Stimulated activated naive B cell treated with anti-CD40 and anti-IgM and Interleukin-4, amounts not matched to agents 10 μg/mL and 1 μg/mL and 100 μg/mL, for 72 hours (primary cell): ENCODE results near the gene LRFN3.

Source experiments
- ATAC-seq, 2 donors: fragments of 150-1000 bp; cut with Tn5 transposase; replicated peaks; 2 replicates each; pipeline ENCODE4 v1.10.0; 2021; ENCODE audit warnings: moderate library complexity in 1 of 2
- DNase-seq: peaks from one replicate; pipeline ENCODE4 v3.0.0; 2021
- H3K27ac Mint-ChIP-seq: one replicate; pipeline ENCODE4 v1.8.0; 2022; ENCODE audit warnings: mild to moderate bottlenecking, mixed read lengths
- H3K27me3 Mint-ChIP-seq, 2 donors: one replicate each; pipeline ENCODE4 v1.8.0; 2022; ENCODE audit warnings: mixed read lengths in 2 of 2
- H3K36me3 Mint-ChIP-seq, 2 donors: one replicate each; pipeline ENCODE4 v1.8.0; 2022; ENCODE audit warnings: mixed read lengths in 2 of 2, mild to moderate bottlenecking in 1 of 2
- H3K4me1 Mint-ChIP-seq, 2 donors: one replicate each; pipeline ENCODE4 v1.8.0; 2022; ENCODE audit warnings: mixed read lengths in 2 of 2, mild to moderate bottlenecking in 1 of 2
- H3K4me3 Mint-ChIP-seq, 2 donors: one replicate each; pipeline ENCODE4 v1.8.0; 2022; ENCODE audit warnings: mild to moderate bottlenecking in 2 of 2, mixed read lengths in 2 of 2, moderate library complexity in 1 of 2
- H3K9me3 Mint-ChIP-seq, 2 donors: one replicate each; pipeline ENCODE4 v1.8.0; 2022; ENCODE audit warnings: mixed read lengths in 2 of 2, mild to moderate bottlenecking in 1 of 2

The LRFN3 gene

DNA sequence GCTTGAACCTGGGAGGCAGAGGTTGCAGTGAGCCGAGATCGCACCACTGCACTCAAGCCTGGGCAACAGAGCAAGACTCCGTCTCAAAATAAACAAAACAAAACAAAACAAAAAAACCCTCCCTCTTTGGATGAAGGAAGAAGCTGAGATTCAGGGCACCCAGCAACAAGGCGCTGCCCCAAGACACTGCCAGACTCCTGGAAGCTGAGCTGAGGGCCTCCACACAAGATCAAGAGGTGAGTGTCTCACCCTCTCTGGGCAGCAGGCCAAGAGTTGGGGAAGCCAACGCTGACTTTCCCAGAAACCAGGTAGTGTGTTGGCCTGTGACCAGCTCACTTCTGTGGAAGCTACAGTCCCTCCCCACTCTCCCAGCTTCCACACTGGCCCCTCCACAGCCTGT is 24.4 kb upstream of the LRFN3 start:
- peak; percentile 7 to 8 for ATAC-seq
- Mint-ChIP-seq H3K4me3 (peak overlapping the region; percentile 64 to 71), H3K36me3 (no peaks in the 10 kb centered on the region), H3K9me3 (no peaks in the 10 kb centered on the region), H3K27me3 (no peaks in the 10 kb centered on the region), H3K4me1 (peaks cover 43 to 87% of the 10 kb centered on the region in 2 donors), H3K27ac (peak overlapping the region; percentile 84)
- DNase-seq: peak; percentile 54

DNA sequence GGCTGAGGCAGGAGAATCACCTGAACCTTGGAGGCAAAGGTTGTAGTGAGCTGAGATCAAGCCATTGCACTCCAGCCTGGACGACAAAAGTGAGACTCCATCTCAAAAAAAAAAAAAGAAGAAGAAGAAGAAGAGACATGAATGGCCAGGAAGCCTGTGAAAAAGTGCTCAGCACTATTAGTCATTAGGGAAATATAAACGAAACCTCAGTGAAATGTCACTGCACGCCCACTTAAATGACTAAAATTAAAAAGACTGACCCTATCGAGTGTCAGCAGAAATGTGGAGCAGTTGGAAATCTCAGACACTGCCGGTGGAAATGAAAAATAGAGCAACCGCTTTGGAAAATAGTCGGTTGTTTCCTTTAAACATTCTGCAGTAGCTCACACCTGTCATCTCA is 22.6 kb upstream of the LRFN3 start:
- H3K27me3 Mint-ChIP-seq: no peaks in the 10 kb centered on the region
- ATAC-seq (peak; percentile 36 to 40), DNase-seq (peak; percentile 47)
- H3K27ac Mint-ChIP-seq: peak overlapping the region; percentile 94
- no peaks in the 10 kb centered on the region for H3K9me3 Mint-ChIP-seq
- H3K4me1 Mint-ChIP-seq: peaks cover 32 to 83% of the 10 kb centered on the region in 2 donors
- H3K4me3 Mint-ChIP-seq: peak overlapping the region; percentile 57 to 59
- H3K36me3 Mint-ChIP-seq: no peaks in the 10 kb centered on the region

DNA sequence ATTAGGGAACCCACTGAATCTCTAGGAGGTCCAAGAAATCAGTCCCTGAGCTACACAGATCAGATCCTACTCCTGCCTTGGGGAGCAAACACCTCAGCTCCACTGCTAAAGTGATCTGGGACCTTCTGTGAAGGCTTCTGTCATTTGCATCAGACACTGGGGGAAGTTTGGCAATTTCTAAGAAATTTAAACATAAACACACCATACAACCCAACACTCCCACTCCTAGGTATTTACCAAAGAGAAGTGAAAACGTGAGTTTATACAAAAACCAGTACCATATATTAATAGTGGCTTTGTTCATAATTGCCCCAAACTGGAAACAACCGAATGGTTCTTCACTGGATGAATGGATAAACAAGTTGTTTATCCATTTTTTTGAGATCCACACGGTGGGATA is 20.7 kb upstream of the LRFN3 start:
- peak; percentile 47 for DNase-seq
- Mint-ChIP-seq H3K4me3 (peak overlapping the region; percentile 32 to 71), H3K27me3 (no peaks in the 10 kb centered on the region), H3K9me3 (no peaks in the 10 kb centered on the region), H3K4me1 (peaks cover 21 to 73% of the 10 kb centered on the region in 2 donors), H3K36me3 (no peaks in the 10 kb centered on the region), H3K27ac (peak overlapping the region; percentile 86)
- ATAC-seq: peak; percentile 80 to 87

DNA sequence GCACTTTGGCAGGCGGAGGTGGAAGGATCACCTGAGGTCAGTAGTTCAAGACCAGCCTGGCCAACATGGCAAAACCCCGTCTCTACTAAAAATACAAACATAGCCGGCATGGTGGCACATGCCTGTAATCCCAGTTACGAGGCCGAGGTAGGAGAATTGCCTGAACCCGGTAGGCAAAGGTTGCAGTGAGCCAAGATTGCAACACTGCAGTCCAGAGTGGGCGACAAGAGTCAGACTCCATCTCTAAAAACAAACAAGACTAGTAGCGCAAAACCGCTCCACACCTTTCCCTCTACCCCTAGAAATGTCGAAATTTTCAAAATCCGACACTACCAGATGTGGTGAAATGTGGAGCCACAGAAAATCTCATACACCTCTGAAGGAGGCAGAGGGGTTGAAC is 16.9 kb upstream of the LRFN3 start:
- peaks cover 4 to 43% of the 10 kb centered on the region in 2 donors for H3K4me1 Mint-ChIP-seq
- H3K4me3 Mint-ChIP-seq: no peak overlapping the region
- H3K27me3 Mint-ChIP-seq: no peaks in the 10 kb centered on the region
- H3K36me3 Mint-ChIP-seq: no peaks in the 10 kb centered on the region
- H3K27ac Mint-ChIP-seq: no peak overlapping the region
- no peak for DNase-seq
- no peaks in the 10 kb centered on the region for H3K9me3 Mint-ChIP-seq
- no peak for ATAC-seq

DNA sequence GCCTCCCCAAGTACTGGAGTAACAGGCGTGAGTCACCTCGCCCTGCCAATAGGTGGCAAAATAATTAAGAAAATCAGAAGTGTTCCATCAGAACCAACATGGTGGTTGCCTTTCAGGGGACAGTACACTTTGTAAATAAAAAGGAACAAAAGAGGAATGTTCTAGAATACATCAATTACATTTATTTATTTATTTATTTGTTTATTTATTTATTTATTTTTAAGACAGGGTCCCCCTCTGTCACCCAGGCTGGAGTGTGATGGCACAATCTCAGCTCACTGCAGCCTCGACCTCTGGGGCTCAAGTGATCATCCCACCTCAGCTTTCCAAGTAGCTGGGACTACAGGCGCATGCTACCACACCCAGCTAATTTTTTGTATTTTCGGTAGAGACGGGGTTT is 15.2 kb upstream of the LRFN3 start:
- DNase-seq (no peak), ATAC-seq (no peak)
- Mint-ChIP-seq H3K27ac (no peak overlapping the region), H3K9me3 (peaks cover 9 to 11% of the 10 kb centered on the region in 2 donors), H3K4me3 (no peak overlapping the region), H3K4me1 (peaks cover 1 to 28% of the 10 kb centered on the region in 2 donors), H3K36me3 (peaks cover 11% of the 10 kb centered on the region in 2 donors), H3K27me3 (no peaks in the 10 kb centered on the region)

DNA sequence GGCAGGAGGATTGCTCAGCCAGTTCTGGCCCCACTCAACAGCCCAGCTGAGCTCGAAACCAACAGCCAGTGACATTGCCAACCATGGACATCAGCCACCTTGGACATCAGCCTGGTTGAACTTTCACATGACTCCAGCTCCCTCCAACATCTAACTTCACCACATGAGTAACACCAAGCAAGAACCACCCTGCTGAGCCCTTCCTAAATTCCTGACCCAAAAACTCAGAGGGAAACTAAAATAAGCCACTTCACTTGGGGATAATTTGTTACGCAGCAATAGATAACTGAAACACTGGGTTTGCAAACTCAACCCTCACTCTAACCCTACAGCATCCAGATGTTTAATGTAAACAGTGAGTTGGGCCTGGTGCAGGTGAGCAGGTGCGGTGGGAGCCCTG is 10.7 kb upstream of the LRFN3 start:
- H3K27ac Mint-ChIP-seq: no peak overlapping the region
- H3K4me1 Mint-ChIP-seq: peaks cover 21 to 34% of the 10 kb centered on the region in 2 donors
- ATAC-seq (no peak), DNase-seq (no peak)
- no peaks in the 10 kb centered on the region for H3K27me3 Mint-ChIP-seq
- peaks cover 12 to 18% of the 10 kb centered on the region in 2 donors for H3K9me3 Mint-ChIP-seq
- no peak overlapping the region for H3K4me3 Mint-ChIP-seq
- peaks cover 17 to 19% of the 10 kb centered on the region in 2 donors for H3K36me3 Mint-ChIP-seq

DNA sequence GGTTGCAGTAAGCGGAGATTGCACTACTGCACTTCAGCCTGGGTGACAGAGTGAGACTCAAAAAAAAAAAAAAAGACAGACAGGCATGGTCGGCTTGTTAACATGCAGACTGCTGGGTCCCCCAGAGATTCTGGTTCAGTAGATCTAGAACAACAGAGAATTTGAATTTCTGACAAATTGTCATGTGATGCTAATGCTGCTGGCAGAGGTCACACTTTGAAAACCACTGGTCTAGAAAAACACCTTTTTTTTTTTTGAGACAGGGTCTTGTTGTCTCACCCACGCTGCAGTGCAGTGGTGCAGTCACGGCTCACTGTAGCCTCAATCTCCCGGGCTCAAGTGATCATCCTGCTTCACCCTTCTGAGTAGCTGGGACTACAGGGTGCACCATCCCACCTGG is 7.7 kb upstream of the LRFN3 start:
- peak overlapping the region in 1 of 2 donors; percentile 46 for H3K4me3 Mint-ChIP-seq
- peaks cover 12 to 18% of the 10 kb centered on the region in 2 donors for H3K9me3 Mint-ChIP-seq
- H3K4me1 Mint-ChIP-seq: peaks cover 30 to 50% of the 10 kb centered on the region in 2 donors
- DNase-seq (peak; percentile 61), ATAC-seq (peak; percentile 50 to 66)
- no peaks in the 10 kb centered on the region for H3K27me3 Mint-ChIP-seq
- peaks cover 17 to 19% of the 10 kb centered on the region in 2 donors for H3K36me3 Mint-ChIP-seq
- H3K27ac Mint-ChIP-seq: peak overlapping the region; percentile 92

DNA sequence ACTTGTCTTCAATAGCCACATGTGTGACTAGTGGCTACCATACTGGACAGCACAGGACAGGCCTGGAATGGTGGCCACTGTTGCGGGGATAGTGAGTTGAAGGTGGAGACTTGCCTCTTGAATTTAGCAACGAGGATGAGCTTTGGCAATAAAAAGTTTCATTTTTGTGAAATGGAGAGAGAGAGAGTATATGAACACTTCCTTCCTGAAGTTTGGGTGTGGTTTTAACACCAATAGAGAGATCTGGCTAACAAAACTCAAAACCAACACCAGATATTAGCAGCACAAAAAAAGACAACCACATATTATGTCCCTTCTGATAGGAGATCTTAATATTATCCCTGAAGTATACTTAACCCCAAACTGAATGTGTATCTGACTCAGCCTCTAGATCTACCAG is 6.3 kb upstream of the LRFN3 start:
- H3K4me1 Mint-ChIP-seq: peaks cover 30 to 50% of the 10 kb centered on the region in 2 donors
- ATAC-seq (no peak), DNase-seq (no peak)

DNA sequence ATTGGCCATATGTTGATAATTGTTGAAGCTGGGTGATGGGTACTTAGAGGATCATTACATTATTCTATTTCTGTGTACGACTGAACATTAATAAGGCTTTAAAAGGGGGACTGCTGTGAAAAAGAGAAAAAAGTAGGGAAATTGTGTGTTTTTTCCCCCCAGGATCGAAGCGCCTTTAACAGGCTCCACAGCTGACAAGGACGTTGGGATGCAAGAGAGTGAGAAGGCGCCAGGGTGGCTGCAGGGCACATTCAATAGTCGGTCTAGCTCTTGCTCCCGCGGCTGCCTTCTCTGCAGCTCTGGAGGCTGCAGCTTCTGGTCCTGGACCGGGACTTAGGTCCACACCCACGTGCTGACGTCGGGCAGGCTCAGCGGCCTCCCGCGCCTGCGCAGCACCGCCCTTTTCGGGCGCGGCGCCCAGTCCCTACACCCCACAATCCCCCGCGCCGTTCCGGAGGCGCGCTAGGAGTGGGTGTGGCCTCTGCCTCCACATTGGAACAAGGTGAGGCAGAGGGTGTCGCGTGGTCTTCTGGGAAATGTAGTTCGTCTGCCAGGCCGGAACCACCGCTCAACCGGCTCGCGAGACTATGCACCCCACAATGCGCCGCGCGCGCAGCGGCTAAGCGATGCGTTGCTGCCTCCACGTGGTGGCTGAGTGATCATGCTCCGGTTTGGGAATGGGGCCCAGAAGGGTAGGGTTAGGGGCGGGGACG is 4.9 kb upstream of the LRFN3 start:
- peak; percentile 90 to 91 for ATAC-seq
- Mint-ChIP-seq H3K4me3 (peak overlapping the region; percentile 75 to 88), H3K36me3 (peaks cover 4 to 5% of the 10 kb centered on the region in 2 donors), H3K9me3 (peaks cover 2 to 5% of the 10 kb centered on the region in 2 donors), H3K4me1 (peaks cover 34 to 57% of the 10 kb centered on the region in 2 donors), H3K27me3 (peaks cover 6 to 7% of the 10 kb centered on the region in 2 donors), H3K27ac (peak overlapping the region; percentile 70)
- DNase-seq: peak; percentile 100

More for the DNA sequence above, 6.3 kb upstream of the LRFN3 start:
- peaks cover 12 to 18% of the 10 kb centered on the region in 2 donors for H3K9me3 Mint-ChIP-seq
- peaks cover 17 to 19% of the 10 kb centered on the region in 2 donors for H3K36me3 Mint-ChIP-seq
- H3K27me3 Mint-ChIP-seq: no peaks in the 10 kb centered on the region
- H3K4me3 Mint-ChIP-seq: peak overlapping the region; percentile 18 to 52
- H3K27ac Mint-ChIP-seq: peak overlapping the region; percentile 68

DNA sequence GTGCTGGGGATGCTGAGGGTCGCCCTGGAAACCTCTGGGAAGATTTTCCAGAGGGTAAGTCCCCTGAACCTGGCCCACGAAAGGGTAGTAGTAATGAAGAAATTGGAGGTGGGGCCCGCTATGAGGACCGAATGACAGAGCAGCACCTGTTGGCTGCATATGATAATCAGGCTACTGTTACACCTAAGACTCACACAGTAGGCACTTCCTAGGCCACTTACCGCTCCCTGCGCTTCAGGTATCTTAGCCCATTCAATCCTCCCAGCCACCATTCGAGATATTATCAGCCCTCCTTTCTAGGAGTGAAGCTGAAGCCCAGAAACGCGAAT is 4.3 kb upstream of the LRFN3 start:
- DNase-seq (no peak), ATAC-seq (peak in 1 of 2 donors; percentile 4)
- Mint-ChIP-seq H3K9me3 (peaks cover 2 to 5% of the 10 kb centered on the region in 2 donors), H3K4me3 (peak overlapping the region in 1 of 2 donors; percentile 88), H3K27ac (no peak overlapping the region), H3K27me3 (peaks cover 6 to 7% of the 10 kb centered on the region in 2 donors), H3K36me3 (peaks cover 1 to 2% of the 10 kb centered on the region in 2 donors), H3K4me1 (peaks cover 30 to 52% of the 10 kb centered on the region in 2 donors)

DNA sequence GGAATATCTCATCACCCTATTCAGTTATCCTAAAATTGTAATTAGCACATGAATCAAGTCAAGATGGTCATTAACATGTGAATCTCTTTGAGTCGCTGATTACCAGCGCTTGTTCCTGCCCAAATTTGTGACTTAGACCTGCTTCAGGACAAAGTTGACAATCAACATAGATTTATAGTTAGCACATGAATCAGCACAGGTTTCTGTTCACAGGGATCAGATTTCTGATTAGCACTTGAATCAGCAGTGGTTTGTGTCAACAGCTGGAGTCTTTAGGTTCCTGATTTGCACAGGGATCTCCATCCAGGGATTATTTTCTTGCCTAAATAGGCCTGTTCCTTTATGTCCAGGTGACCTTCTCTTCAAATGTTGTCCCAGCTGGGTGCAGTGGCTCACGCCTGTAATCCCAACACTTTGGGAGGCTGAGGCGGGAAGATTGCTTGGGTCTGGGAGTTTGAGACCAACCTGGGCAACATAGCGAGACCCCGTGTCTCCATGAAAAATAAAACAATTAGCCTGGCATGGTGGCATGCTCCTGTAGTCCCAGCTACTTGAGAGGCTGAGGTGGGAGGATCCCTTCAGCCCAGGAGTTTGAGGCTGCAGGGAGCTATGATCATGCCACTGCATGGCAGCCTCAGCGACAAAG is 3.8 kb upstream of the LRFN3 start:
- Mint-ChIP-seq H3K36me3 (peaks cover 0 to 1% of the 10 kb centered on the region in 2 donors), H3K4me1 (peaks cover 27 to 47% of the 10 kb centered on the region in 2 donors), H3K27me3 (peaks cover 6 to 7% of the 10 kb centered on the region in 2 donors), H3K4me3 (no peak overlapping the region), H3K9me3 (peaks cover 2 to 5% of the 10 kb centered on the region in 2 donors), H3K27ac (no peak overlapping the region)
- DNase-seq (no peak), ATAC-seq (no peak)

DNA sequence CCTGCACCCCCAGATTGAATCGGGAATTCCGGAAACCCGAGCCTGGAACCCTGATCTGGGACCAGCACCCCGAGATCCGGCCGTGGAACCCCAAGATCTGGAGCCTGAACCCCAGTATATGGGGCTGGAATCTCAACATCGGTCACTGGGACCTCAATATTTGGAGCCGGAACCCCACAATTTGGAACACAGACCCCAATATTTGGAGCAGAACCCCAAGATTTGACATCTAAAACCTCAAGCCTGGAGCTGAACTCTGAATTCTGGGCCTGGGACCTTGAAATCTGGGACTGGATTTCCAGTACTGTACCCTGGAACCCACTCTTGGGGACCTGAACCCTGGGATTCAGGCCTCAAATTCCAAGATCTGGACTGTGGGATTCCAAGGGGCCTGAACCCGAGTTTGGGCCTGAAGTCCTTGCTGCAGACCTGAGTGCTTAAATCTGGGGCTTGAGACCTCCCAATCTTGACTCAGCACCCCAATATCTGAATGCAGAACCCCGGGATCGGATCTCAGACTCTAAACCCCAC is 629 bp downstream of the LRFN3 start:
- Mint-ChIP-seq H3K27me3 (peaks cover 22 to 23% of the 10 kb centered on the region in 2 donors), H3K27ac (no peak overlapping the region), H3K4me3 (peak overlapping the region; percentile 53 to 63), H3K36me3 (no peaks in the 10 kb centered on the region), H3K9me3 (no peaks in the 10 kb centered on the region), H3K4me1 (peaks cover 15 to 25% of the 10 kb centered on the region in 2 donors)
- ATAC-seq (no peak), DNase-seq (no peak)

DNA sequence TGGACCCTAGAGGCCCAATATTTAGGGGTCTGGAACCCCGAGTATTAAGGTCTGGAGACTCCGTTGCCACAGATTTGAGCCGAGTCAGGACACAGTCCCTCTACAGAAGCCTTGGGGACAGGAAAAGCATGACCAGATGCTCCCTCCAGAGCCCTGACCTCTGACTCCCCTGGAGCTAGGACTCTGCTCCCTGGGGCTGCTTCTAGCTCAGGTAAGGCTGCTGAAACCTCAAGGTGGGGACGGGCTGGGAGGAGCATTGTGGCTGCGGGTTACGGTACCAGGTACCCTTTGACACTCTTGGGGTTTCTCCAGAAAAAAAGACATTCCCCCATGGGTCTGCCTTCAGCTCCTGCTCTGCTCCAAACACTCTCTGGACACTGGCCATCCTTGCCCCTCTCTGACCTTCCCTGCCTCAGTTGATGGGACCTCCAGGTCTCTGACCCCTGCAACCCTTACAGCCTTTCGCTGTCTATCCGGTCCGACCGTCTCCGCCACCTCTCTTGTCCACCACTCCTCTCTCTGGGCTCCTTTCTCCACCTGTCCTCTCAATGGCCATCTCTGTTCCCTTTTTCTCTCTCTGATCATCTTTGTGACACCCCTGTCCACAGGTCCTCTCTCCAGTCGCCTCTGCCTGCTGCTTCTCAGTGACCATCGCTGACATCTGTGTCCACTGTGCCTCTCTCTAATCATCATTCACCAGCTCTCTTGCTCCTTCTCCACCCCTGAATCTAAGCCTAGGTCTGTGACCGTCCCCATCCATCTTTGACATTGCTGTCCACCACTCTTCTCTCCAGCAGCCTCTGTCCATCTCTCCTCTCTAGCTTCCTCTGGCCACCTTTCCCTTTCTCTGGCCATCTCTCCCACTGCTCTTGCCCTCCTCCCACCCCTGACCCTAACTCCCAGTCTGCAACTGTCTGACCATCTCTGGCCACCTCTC is 1.4 kb downstream of the LRFN3 start:
- ATAC-seq (no peak), DNase-seq (no peak)
- Mint-ChIP-seq H3K9me3 (no peaks in the 10 kb centered on the region), H3K36me3 (no peaks in the 10 kb centered on the region), H3K4me1 (peaks cover 12 to 21% of the 10 kb centered on the region in 2 donors), H3K4me3 (peak overlapping the region in 1 of 2 donors; percentile 15), H3K27ac (no peak overlapping the region), H3K27me3 (peaks cover 22 to 23% of the 10 kb centered on the region in 2 donors)
